Limb (tissue), 2 donors: ENCODE results near the gene SHTN1.

Experiments
- DNase-seq, 2 donors: peaks; one replicate each; pipeline ENCODE4 v3.0.0-alpha.2; 2016; ENCODE audit errors: extremely low spot score in 2 of 2

SHTN1 gene

GRCh38 chr10:116835658-116836057 lies 169.3 kb downstream of the SHTN1 start:
- DNase-seq = no peak

DNA sequence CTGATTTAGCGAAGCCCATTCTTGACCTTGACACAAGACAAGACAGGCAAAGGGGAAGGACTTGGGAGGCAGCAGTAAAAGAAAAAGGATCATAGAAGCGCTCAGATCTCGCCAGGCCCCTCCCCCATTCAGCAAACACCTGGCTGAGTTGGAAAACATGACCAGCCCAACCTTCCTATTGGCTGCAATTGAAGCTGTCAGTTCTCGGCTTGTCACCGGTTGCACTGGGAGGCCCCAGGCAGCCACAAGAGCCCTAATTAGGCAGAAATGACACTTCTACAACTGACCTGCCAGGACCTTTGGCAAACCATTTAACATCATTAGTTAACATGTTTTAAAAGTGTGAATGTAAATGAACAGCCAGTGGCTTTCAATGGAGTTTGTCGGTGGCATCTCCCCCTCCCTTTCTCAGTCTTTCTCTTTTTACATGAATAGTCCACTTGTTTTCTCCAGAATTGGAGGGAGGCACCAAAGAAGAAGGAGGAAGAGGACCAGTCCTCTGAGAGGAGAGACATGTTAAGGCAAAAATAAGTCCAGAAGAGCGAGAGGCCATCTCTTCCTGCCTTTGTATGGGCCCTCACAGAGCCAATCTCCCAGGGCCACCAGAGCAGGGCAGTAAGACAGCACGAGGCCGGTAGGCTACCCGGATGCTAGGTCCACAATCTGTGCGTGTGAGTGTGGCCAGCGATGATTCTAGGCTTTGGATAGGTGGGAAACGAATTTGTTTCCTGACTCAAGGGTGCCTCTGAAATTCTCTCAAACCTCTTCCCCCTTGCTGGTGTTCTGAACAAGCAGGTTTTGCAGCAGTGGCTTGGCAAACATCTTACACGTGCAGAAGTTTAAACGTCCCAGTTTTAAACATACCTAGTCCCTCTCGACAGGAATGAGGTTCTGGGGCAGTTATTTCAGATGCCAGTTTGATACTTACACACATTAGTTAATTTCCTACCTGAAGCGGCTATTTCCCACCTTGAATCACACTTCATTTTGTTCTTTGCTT lies 170.7 kb downstream of the SHTN1 start:
- DNase-seq = no peak

DNA sequence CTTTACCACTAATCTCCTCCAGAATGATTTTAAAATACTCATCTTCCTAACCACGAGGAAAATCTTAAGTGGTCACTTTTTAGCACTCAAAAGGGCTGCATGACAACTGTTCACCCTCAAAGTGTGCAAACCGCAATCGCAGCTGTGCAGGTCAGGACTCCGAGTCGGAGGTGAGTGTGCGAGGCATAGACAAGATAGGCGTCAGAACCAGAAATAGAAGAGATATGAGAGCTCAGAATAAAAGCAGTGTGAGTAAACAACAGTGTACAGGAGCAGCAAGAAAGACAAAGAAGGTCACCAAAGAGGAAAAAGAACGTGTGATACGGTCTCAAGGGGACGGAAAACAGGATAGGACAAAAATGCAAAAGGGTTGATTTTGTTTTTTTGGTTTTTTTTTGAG lies 173.2 kb downstream of the SHTN1 start:
- no peak for DNase-seq
